Measurements from ENCODE around the gene LPIN2. TPM values are rescaled to one million over a fixed set of nuclear protein-coding genes. Genes with fewer than 3 reads are reported as not detected.
A peak's percentile ranks its signal among the peaks of the same experiment; 100 is the strongest.

The LPIN2 gene
- polyA plus RNA-seq, 4 donors = 20.0 to 91.5 (median 62.4) TPM

DNA sequence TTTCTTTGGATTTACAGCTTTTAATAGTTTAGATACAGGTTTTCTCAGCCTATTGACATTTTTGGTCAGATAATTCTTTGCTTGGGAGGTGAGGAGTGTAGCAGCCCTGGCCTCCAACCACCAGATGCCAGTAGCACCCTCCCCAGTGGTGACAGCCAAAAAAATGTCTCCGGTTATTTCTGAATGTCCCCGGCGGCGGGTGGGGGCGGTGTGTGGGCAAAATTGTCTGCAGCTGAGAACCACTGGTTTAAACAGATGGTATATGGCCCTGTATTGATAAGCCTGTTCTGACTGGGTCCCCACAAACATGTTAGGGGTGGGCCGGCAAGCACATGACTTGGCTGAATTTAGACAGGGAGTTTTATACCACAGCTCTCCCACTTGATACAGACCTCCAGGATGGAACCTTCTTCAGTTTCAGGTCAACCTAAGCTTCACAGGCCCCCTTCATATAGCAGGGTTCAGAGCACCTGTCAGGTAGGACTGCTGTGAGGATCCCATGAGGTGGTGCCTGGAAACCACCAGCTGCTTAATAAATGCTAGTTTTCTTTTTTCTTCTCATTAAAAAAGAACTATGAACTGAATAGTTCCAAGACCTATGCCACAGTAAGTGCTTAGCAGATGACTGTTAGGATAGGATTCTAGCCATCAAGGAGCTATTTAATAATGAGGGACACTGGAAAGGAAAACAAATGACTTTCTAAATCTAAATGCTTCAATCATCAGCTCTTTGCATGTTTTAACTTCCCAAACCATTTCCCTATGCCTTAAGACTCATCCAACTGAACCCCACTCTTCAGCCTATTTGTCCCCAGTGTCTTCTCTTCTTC is 18.1 kb downstream of the LPIN2 start:
- H3K27ac ChIP-seq (ENCODE audit: low read depth in 1 of 3, low read length in 2 of 3) = peak overlapping the region in 1 of 3 donors; percentile 37
- FAIRE-seq = no peak

GRCh38 chr18:2994020-2994589 is 18.8 kb downstream of the LPIN2 start:
- Histone ChIP-seq H3K9me3 (ENCODE audit: control insufficient read depth in 2 of 2, insufficient read depth in 1 of 2, low read depth in 1 of 2, low read length in 1 of 2) (no peaks in the 10 kb centered on the region), H3K27ac (ENCODE audit: low read depth in 1 of 3, low read length in 2 of 3) (no peak overlapping the region), H3K36me3 (ENCODE audit: control insufficient read depth in 3 of 3, insufficient read depth in 2 of 3, low read depth in 1 of 3, low read length in 3 of 3) (peaks cover 0 to 16% (median 0%) of the 10 kb centered on the region in 3 donors), H3K4me3 (ENCODE audit: low read depth in 1 of 3, low read length in 3 of 3) (no peak overlapping the region), H3K4me1 (ENCODE audit: control insufficient read depth in 3 of 3, insufficient read depth in 2 of 3, low read depth in 1 of 3, low read length in 2 of 3) (no peaks in the 10 kb centered on the region), H3K27me3 (ENCODE audit: control insufficient read depth in 3 of 3, insufficient read depth in 3 of 3, low read length in 3 of 3) (no peaks in the 10 kb centered on the region)
- WGBS, 3 donors = 79 to 96% (median 93%) methylated on average over 2 of the region's 2 CpGs
- DNase-seq (no peak), FAIRE-seq (no peak)

More for the DNA sequence above, 18.1 kb downstream of the LPIN2 start:
- DNase-seq = no peak
- peaks cover 0 to 16% (median 0%) of the 10 kb centered on the region in 3 donors for H3K36me3 ChIP-seq (ENCODE audit: control insufficient read depth in 3 of 3, insufficient read depth in 2 of 3, low read depth in 1 of 3, low read length in 3 of 3)
- H3K4me1 ChIP-seq (ENCODE audit: control insufficient read depth in 3 of 3, insufficient read depth in 2 of 3, low read depth in 1 of 3, low read length in 2 of 3) = no peaks in the 10 kb centered on the region
- H3K27me3 ChIP-seq (ENCODE audit: control insufficient read depth in 3 of 3, insufficient read depth in 3 of 3, low read length in 3 of 3) = no peaks in the 10 kb centered on the region
- no peaks in the 10 kb centered on the region for H3K9me3 ChIP-seq (ENCODE audit: control insufficient read depth in 2 of 2, insufficient read depth in 1 of 2, low read depth in 1 of 2, low read length in 1 of 2)
- H3K4me3 ChIP-seq (ENCODE audit: low read depth in 1 of 3, low read length in 3 of 3) = no peak overlapping the region
- WGBS, 3 donors = 63 to 72% (median 64%) methylated on average over 6 of the region's 6 CpGs

DNA sequence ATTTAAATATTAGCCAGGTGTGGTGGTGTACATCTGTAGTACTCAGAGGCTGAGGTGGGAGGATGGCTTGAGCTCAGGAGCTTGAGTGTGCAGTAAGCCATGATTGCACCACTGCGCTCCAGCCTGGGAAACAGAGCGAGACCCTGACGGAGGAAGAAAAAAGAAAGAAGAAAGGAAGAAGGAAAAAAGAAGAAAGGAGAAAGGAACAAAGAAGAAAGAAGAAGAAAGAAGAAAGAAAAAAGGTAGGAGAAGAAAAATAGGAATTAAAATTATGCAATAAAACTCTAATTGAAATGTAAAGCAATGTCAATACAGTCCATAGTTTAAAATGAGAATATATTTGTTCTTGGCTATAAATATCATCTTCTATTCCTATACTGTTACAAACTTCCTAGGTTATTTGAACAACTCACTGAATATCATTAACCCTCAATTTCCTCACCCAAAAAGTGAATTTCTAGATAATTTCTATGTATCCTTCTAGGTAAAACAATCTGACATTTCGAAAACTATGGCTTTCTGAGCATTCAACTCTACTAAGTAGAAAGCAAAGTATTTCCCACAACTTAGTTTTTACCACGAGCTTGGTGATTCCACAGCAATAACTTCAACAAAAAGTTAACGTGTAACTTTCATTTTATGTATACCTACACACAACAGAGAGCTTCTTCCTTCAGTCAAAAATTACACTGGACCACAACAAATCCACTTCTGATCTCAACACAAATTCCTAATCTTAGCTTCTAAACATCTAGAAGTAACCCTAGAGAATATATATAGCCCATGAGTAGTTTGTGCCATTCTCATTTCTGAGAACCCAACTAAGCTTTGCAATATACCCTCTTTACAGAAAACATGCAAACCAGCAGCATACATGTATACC is 19.7 kb downstream of the LPIN2 start:
- Histone ChIP-seq H3K4me3 (ENCODE audit: low read depth in 1 of 3, low read length in 3 of 3) (no peak overlapping the region), H3K9me3 (ENCODE audit: control insufficient read depth in 2 of 2, insufficient read depth in 1 of 2, low read depth in 1 of 2, low read length in 1 of 2) (no peaks in the 10 kb centered on the region), H3K4me1 (ENCODE audit: control insufficient read depth in 3 of 3, insufficient read depth in 2 of 3, low read depth in 1 of 3, low read length in 2 of 3) (no peaks in the 10 kb centered on the region), H3K36me3 (ENCODE audit: control insufficient read depth in 3 of 3, insufficient read depth in 2 of 3, low read depth in 1 of 3, low read length in 3 of 3) (peaks cover 0 to 16% (median 0%) of the 10 kb centered on the region in 3 donors), H3K27me3 (ENCODE audit: control insufficient read depth in 3 of 3, insufficient read depth in 3 of 3, low read length in 3 of 3) (no peaks in the 10 kb centered on the region), H3K27ac (ENCODE audit: low read depth in 1 of 3, low read length in 2 of 3) (no peak overlapping the region)
- no peak for FAIRE-seq
- no peak for DNase-seq
- 74 to 86% (median 83%) methylated on average over 6 of the region's 6 CpGs for WGBS, 3 donors

DNA sequence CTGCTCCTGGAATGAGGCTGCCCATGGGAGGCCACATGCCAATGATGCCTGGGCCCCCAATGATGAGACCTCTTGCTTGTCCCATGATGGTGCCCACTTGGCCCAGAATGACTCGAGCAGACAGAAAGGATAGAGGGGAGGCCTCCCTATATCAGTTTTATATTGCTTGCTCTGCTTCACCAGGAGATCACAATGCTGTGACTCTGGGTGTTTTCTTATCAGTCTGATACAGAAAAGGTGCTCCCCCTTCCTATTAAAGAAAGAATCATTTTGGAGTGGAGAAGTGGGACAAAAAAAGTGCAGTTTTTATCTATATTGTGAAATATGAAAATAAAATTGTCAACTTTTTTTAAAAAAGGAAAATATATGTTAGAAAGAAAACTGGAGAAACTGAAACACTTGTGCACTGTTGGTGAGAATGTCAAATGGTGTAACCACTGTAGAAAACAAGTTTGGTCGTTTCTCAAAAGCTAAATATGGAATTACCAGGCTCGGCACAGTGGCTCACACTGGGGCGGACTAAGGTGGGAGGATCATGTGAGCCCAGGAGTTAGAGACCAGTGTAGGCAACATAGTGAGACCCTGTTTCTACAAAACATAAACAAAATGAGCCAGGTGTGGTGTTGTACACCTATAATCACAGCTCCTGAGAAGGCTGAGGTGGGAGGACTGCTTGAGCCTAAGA is 21.8 kb downstream of the LPIN2 start:
- no peak overlapping the region for H3K27ac ChIP-seq (ENCODE audit: low read depth in 1 of 3, low read length in 2 of 3)
- H3K4me1 ChIP-seq (ENCODE audit: control insufficient read depth in 3 of 3, insufficient read depth in 2 of 3, low read depth in 1 of 3, low read length in 2 of 3) = peaks cover 0 to 7% (median 6%) of the 10 kb centered on the region in 3 donors
- FAIRE-seq (no peak), DNase-seq (no peak)
- H3K9me3 ChIP-seq (ENCODE audit: control insufficient read depth in 2 of 2, insufficient read depth in 1 of 2, low read depth in 1 of 2, low read length in 1 of 2) = no peaks in the 10 kb centered on the region
- H3K4me3 ChIP-seq (ENCODE audit: low read depth in 1 of 3, low read length in 3 of 3) = no peak overlapping the region
- peaks cover 0 to 16% (median 0%) of the 10 kb centered on the region in 3 donors for H3K36me3 ChIP-seq (ENCODE audit: control insufficient read depth in 3 of 3, insufficient read depth in 2 of 3, low read depth in 1 of 3, low read length in 3 of 3)
- 67 to 86% (median 70%) methylated on average over 4 of the region's 4 CpGs for WGBS, 3 donors
- no peaks in the 10 kb centered on the region for H3K27me3 ChIP-seq (ENCODE audit: control insufficient read depth in 3 of 3, insufficient read depth in 3 of 3, low read length in 3 of 3)

- Histone ChIP-seq H3K9me3 (ENCODE audit: control insufficient read depth in 2 of 2, insufficient read depth in 1 of 2, low read depth in 1 of 2, low read length in 1 of 2) (no peaks in the 10 kb centered on the region), H3K4me1 (ENCODE audit: control insufficient read depth in 3 of 3, insufficient read depth in 2 of 3, low read depth in 1 of 3, low read length in 2 of 3) (peaks cover 2 to 31% (median 7%) of the 10 kb centered on the region in 3 donors), H3K27me3 (ENCODE audit: control insufficient read depth in 3 of 3, insufficient read depth in 3 of 3, low read length in 3 of 3) (no peaks in the 10 kb centered on the region), H3K27ac (ENCODE audit: low read depth in 1 of 3, low read length in 2 of 3) (no peak overlapping the region), H3K36me3 (ENCODE audit: control insufficient read depth in 3 of 3, insufficient read depth in 2 of 3, low read depth in 1 of 3, low read length in 3 of 3) (peaks cover 0 to 11% (median 0%) of the 10 kb centered on the region in 3 donors), H3K4me3 (ENCODE audit: low read depth in 1 of 3, low read length in 3 of 3) (no peak overlapping the region)
- FAIRE-seq (no peak), DNase-seq (no peak)
- WGBS, 3 donors = 91 to 95% (median 91%) methylated on average over 5 of the region's 5 CpGs
These were observed 24.8 kb downstream of the LPIN2 start for GRCh38 chr18:2987876-2988790.

DNA sequence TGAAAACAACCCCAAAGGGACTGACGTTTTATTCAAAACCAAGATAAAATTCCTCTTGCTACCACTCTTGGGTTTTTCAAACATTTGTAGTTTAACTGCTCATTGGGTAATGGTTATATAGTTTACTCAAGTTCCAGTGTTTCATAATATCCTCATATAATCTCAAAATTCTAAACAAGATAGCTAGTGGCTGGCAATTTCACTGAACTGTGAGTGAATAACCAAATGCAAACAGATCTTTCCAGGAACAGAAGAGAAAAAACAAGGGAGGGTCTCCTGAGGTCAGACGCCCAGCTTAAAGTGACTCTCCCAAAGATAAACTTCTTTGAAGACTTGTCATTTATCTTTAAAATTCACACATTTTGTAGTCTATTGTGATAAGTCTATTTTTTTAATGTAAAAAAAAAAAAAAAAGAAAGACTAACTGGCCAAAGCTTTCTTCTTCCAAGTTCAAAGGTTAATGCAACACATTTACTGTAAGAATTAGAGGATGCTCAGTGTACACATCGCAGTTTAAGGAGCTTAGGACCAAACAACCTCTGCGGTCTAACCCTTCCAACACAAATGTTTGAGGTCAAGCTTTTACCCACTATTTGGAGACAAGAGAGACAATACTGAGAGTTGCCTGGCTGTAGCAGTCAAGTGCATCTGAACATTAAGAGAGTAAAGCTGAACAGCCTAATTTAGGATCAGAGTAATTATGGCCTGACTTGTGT is 26.6 kb downstream of the LPIN2 start:
- peak overlapping the region in 2 of 3 donors; percentile 66 to 95 for H3K27ac ChIP-seq (ENCODE audit: low read depth in 1 of 3, low read length in 2 of 3)
- H3K27me3 ChIP-seq (ENCODE audit: control insufficient read depth in 3 of 3, insufficient read depth in 3 of 3, low read length in 3 of 3) = no peaks in the 10 kb centered on the region
- DNase-seq (peak in 1 of 2 donors; percentile 56), FAIRE-seq (no peak)
- peaks cover 0 to 4% (median 0%) of the 10 kb centered on the region in 3 donors for H3K36me3 ChIP-seq (ENCODE audit: control insufficient read depth in 3 of 3, insufficient read depth in 2 of 3, low read depth in 1 of 3, low read length in 3 of 3)
- no peak overlapping the region for H3K4me3 ChIP-seq (ENCODE audit: low read depth in 1 of 3, low read length in 3 of 3)
- no peaks in the 10 kb centered on the region for H3K9me3 ChIP-seq (ENCODE audit: control insufficient read depth in 2 of 2, insufficient read depth in 1 of 2, low read depth in 1 of 2, low read length in 1 of 2)
- 49 to 56% (median 56%) methylated on average over 4 of the region's 4 CpGs for WGBS, 3 donors
- H3K4me1 ChIP-seq (ENCODE audit: control insufficient read depth in 3 of 3, insufficient read depth in 2 of 3, low read depth in 1 of 3, low read length in 2 of 3) = peaks cover 2 to 39% (median 7%) of the 10 kb centered on the region in 3 donors

DNA sequence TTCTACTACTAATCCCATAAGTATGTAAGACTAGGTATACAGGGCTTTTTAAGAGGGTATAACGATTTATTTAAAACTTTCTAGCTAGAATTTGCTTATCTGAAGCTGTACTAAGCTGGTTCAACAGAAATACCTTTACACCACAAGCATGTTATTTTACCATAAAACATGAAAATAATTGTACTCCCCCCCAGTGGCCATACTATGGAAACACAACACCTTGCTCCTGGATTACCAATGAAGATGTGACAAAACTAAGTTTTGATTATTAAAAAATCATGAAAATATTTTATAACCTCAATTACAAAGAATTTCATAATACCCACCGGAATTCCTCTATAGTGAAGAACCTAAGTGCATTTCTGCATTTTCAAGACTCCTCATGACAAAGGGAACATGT is 27.3 kb downstream of the LPIN2 start:
- no peak overlapping the region for H3K4me3 ChIP-seq (ENCODE audit: low read depth in 1 of 3, low read length in 3 of 3)
- H3K4me1 ChIP-seq (ENCODE audit: control insufficient read depth in 3 of 3, insufficient read depth in 2 of 3, low read depth in 1 of 3, low read length in 2 of 3) = peaks cover 2 to 45% (median 7%) of the 10 kb centered on the region in 3 donors
- H3K9me3 ChIP-seq (ENCODE audit: control insufficient read depth in 2 of 2, insufficient read depth in 1 of 2, low read depth in 1 of 2, low read length in 1 of 2) = no peaks in the 10 kb centered on the region
- peak overlapping the region in 2 of 3 donors; percentile 41 to 95 for H3K27ac ChIP-seq (ENCODE audit: low read depth in 1 of 3, low read length in 2 of 3)
- DNase-seq (peak; percentile 61 to 67), FAIRE-seq (no peak)
- H3K27me3 ChIP-seq (ENCODE audit: control insufficient read depth in 3 of 3, insufficient read depth in 3 of 3, low read length in 3 of 3) = no peaks in the 10 kb centered on the region
- H3K36me3 ChIP-seq (ENCODE audit: control insufficient read depth in 3 of 3, insufficient read depth in 2 of 3, low read depth in 1 of 3, low read length in 3 of 3) = peaks cover 0 to under 1% (median 0%) of the 10 kb centered on the region in 3 donors
- 33 to 48% (median 41%) methylated on average over 2 of the region's 2 CpGs for WGBS, 3 donors
